ENCODE data around the gene LIPG.

- TF ChIP-seq POLR2A (IDR thresholded peaks at IDR 0.05) (no peak), CTCF (IDR thresholded peaks at IDR 0.05 in 8 of 11, conservative IDR thresholded peaks at IDR 0.05 in 3 of 11) (no peak)
Observed at GRCh38 chr18:49525981-49526380, 35.9 kb upstream of the LIPG start.
